Tibial nerve (tissue), 3 donors: Measurements from ENCODE around the gene RAD50.

Source experiments
- CTCF ChIP-seq, 5 experiments: fragments of 200-600 bp in 3 of 5; fragments of 450-650 bp in 2 of 5; sonication (generic) in 3 of 5; IDR thresholded peaks; one replicate each; pipeline ENCODE4 v1.5.1; 2016 to 2019; ENCODE audit warnings: antibody characterized with exemption in 5 of 5, mild to moderate bottlenecking in 3 of 5, moderate library complexity in 2 of 5
- POLR2A ChIP-seq, 2 donors: fragments of 450-650 bp; IDR thresholded peaks; one replicate each; pipeline ENCODE4 v1.6.1; 2017; ENCODE audit warnings: antibody characterized with exemption in 2 of 2, mild to moderate bottlenecking in 2 of 2, moderate library complexity in 2 of 2

- TF ChIP-seq CTCF (IDR thresholded peaks at IDR 0.05): no peak
- TF ChIP-seq POLR2A (IDR thresholded peaks at IDR 0.05): no peak
Measured at GRCh38 chr5:132673939-132674630, 117.3 kb downstream of the RAD50 start, which contains the start of gene IL4.
